SK-N-MC (cell line): ENCODE measurements around the gene SMIM10L2A.
"Not testable (repeated sequence)": the region's sequence is repeated elsewhere in the genome, so short reads cannot be mapped to it uniquely, and the experiment has no call there.

Experiments
- DNase-seq: peaks from one replicate; pipeline ENCODE4 v3.0.0-alpha.2; 2011; ENCODE audit warnings: low read depth, low spot score
- H3K27ac ChIP-seq: fragments of 200-600 bp; sonication (generic); 2 replicates; pipeline ENCODE4 v1.5.1; 2016; ENCODE audit warnings: mixed run types
- H3K36me3 ChIP-seq: fragments of 200-600 bp; sonication (generic); 2 replicates; pipeline ENCODE4 v1.6.1; 2017; ENCODE audit warnings: antibody characterized with exemption, low read length, mixed read lengths; ENCODE audit not compliant: insufficient read depth
- H3K4me3 ChIP-seq: fragments of 200-600 bp; sonication (generic); 2 replicates; pipeline ENCODE4 v1.5.1; 2016
- H3K9ac ChIP-seq: fragments of 200-600 bp; sonication (generic); 2 replicates; pipeline ENCODE4 v1.8.0; 2017; ENCODE audit warnings: mixed run types, mixed read lengths; ENCODE audit not compliant: insufficient read length
- H3K9me3 ChIP-seq: fragments of 200-600 bp; sonication (generic); 2 replicates; pipeline ENCODE4 v1.6.1; 2017; ENCODE audit warnings: low read depth, mild to moderate bottlenecking, antibody characterized with exemption, low read length, moderate library complexity, mixed read lengths
- EZH2 ChIP-seq: fragments of 200-600 bp; sonication (generic); IDR thresholded peaks from one replicate; pipeline ENCODE4 v1.6.1; 2017; ENCODE audit warnings: antibody characterized with exemption
- FOXP2 ChIP-seq: optimal IDR thresholded peaks from 2 replicates; pipeline ENCODE3; 2011; ENCODE audit warnings: mild to moderate bottlenecking, moderate library complexity; ENCODE audit not compliant: insufficient read depth; ENCODE audit errors: extremely low read length, control extremely low read depth
- POLR2AphosphoS5 ChIP-seq: IDR thresholded peaks from 2 replicates; pipeline ENCODE4 v1.6.1; 2012; ENCODE audit warnings: mild to moderate bottlenecking, low read depth, low read length, borderline replicate concordance

Gene SMIM10L2A

DNA sequence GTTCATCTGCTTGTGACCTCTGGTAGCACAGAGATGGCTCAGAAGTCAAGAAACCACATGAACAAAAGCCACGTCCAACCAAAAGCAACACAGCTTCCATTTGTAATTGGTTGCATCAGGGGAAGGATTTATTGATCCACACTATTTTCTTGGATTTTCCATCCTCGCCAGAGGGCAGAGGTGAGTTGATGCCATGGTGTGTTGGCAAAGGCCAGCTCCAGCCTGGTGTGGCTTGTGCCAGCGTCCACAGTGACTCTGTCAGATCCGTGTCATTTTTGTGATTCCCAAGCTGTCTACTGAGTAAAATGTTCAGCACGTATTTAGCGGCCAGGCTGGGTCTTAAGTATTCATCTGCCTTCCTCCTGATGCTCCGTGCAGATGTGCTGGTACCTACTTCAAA is 30.0 kb upstream of the SMIM10L2A start:
- Histone ChIP-seq H3K27ac (no peak overlapping the region), H3K4me3 (no peak overlapping the region), H3K9ac (no peak overlapping the region), H3K36me3 (no peaks in the 10 kb centered on the region), H3K9me3 (no peaks in the 10 kb centered on the region)
- no peak for TF ChIP-seq FOXP2
- DNase-seq = no peak

DNA sequence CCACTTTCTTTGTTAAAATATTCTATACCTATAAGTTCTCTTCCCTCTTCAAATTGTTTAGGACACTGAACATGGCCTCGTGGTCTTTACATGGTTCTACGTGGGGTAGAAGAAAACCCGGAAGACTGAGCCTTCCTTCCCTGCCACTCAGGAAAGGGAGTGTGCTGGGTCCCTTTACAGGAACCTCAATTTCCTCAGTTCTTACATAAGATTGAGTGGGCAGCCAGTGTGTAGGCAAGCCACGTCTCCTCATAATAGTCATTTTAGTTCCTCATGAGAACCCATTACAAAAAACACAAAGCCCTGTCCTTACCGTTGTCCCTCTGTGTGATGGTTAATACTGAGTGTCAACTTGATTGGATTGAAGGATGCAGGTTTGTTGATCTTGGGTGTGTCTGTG is 28.7 kb upstream of the SMIM10L2A start:
- no peak for TF ChIP-seq EZH2
- no peak for TF ChIP-seq POLR2AphosphoS5
- TF ChIP-seq FOXP2 = no peak
- Histone ChIP-seq H3K4me3 (no peak overlapping the region), H3K36me3 (no peaks in the 10 kb centered on the region), H3K9me3 (no peaks in the 10 kb centered on the region), H3K9ac (no peak overlapping the region), H3K27ac (no peak overlapping the region)
- no peak for DNase-seq

DNA sequence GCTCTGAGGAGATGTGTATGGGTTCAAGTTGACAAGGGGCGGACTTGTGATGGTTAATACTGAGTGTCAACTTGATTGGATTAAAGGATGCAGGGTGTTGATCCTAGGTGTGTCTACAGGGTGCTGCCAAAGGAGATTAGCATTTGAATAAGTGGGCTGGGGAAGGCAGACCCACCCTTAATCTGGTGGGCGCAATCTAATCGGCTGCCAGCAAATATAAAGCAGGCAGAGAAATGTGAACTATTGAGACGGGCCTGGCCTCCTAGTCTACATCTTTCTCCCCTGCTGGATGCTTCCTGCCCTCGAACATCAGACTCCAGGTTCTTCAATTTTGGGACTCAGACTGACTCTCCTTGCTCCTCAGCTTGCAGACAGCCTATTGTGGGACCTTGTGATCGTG is 26.7 kb upstream of the SMIM10L2A start:
- DNase-seq = no peak
- no peaks in the 10 kb centered on the region for H3K9me3 ChIP-seq
- H3K36me3 ChIP-seq = no peaks in the 10 kb centered on the region
- no peak overlapping the region for H3K9ac ChIP-seq
- no peak for TF ChIP-seq EZH2
- no peak for TF ChIP-seq POLR2AphosphoS5
- TF ChIP-seq FOXP2 = no peak
- no peak overlapping the region for H3K4me3 ChIP-seq
- H3K27ac ChIP-seq = no peak overlapping the region

DNA sequence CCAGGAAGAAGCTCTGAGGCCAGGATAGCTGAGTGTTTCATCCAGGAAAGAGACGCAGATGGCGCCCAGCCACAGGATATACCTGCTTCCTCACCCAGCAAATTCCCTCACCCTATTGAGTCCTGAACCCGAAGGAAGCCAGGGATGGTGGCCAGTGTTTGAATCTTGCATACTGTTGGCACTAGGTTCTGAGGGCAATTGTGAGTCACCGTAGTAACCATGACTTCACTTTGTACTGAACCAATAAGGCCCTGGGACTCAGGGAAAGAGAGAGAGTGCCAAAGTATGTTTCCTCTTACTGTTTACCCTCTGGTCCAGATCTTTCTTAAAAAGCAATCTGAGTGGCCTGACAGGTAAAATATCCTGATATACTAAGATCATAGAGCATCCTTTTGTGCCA is 25.6 kb upstream of the SMIM10L2A start:
- Histone ChIP-seq H3K4me3 (no peak overlapping the region), H3K9me3 (no peaks in the 10 kb centered on the region), H3K9ac (no peak overlapping the region), H3K36me3 (no peaks in the 10 kb centered on the region), H3K27ac (no peak overlapping the region)
- no peak for DNase-seq
- TF ChIP-seq FOXP2 = no peak
- no peak for TF ChIP-seq POLR2AphosphoS5
- no peak for TF ChIP-seq EZH2

DNA sequence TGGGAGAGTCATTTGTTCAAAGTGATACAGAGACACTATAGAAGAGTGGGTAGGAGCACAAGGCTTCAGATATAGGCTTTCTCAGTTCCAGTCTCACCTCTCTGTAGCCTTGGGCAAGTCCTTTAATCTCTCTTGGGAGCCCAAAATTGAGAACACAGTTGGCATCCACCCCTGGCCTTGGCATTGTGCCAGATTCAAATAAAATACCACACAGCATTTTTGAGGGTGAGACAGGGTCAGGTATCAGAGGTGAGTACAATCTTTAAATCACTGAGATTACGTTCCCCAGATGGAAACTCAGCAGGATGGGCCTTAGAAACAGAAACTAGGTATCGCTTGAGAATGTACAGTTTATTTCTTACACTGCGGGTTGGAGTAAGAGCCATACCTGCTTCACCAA is 25.2 kb upstream of the SMIM10L2A start:
- Histone ChIP-seq H3K4me3 (no peak overlapping the region), H3K27ac (no peak overlapping the region), H3K9ac (no peak overlapping the region), H3K9me3 (no peaks in the 10 kb centered on the region), H3K36me3 (no peaks in the 10 kb centered on the region)
- no peak for TF ChIP-seq EZH2
- no peak for DNase-seq

DNA sequence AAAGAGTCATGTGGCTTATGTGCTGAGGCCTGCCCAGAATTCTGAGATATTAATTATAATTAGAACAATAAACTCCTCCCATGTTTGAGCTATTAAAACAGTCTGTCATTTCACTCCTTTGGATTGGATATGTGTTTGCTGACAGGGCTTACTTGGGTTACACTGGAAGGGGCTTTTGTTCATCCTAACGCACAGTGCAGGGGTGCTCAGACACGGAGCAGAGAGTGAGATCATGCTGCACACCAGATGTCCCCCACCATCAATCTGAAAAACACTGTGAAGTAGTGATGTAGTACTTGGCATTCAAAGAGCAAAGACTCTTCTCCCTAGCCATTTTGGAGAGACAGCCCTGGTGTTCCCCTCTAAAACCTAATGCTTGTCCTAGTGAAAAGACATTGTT is 24.1 kb upstream of the SMIM10L2A start:
- H3K27ac ChIP-seq = no peak overlapping the region
- no peak overlapping the region for H3K4me3 ChIP-seq
- no peaks in the 10 kb centered on the region for H3K9me3 ChIP-seq
- no peak for TF ChIP-seq POLR2AphosphoS5
- no peak for TF ChIP-seq EZH2
- TF ChIP-seq FOXP2 = no peak
- H3K9ac ChIP-seq = no peak overlapping the region
- H3K36me3 ChIP-seq = no peaks in the 10 kb centered on the region
- DNase-seq = no peak

DNA sequence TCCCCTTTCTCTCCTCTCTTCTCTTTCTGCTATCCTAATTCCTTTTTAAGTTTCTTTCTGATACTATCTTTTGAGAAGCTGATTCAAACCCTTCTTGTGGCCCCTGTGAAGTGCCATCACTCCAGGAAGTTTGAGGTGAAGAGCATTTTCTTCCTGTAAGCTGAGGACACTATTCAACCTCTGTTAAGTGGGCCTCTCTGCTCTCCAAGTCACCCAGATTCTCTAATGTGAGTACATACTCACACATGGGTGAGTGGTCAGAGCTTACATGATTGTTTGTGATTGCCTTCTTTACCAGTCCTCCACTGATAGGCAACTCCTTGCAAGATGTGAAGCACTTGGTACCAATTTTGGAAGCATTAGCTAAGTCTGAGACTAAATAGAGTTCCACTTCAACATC is 18.4 kb upstream of the SMIM10L2A start:
- Histone ChIP-seq H3K4me3 (no peak overlapping the region), H3K9me3 (no peaks in the 10 kb centered on the region), H3K36me3 (no peaks in the 10 kb centered on the region), H3K27ac (no peak overlapping the region), H3K9ac (no peak overlapping the region)
- TF ChIP-seq POLR2AphosphoS5 = no peak
- no peak for TF ChIP-seq FOXP2
- TF ChIP-seq EZH2 = no peak
- DNase-seq = no peak

DNA sequence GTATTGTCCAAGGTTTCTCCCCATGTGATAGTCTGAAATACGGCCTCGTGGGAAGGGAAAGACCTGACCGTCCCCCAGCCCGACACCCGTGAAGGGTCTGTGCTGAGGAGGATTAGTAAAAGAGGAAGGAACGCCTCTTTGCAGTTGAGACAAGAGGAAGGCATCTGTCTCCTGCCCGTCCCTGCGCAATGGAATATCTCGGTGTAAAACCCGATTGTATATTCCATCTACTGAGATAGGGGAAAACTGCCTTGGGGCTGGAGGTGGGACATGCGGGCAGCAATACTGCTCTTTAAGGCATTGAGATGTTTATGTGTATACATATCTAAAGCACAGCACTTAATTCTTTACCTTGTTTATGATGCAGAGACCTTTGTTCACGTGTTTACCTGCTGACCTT is 15.3 kb upstream of the SMIM10L2A start:
- not testable (repeated sequence) for H3K9ac ChIP-seq, H3K4me3 ChIP-seq, H3K9me3 ChIP-seq, DNase-seq, H3K27ac ChIP-seq, H3K36me3 ChIP-seq

DNA sequence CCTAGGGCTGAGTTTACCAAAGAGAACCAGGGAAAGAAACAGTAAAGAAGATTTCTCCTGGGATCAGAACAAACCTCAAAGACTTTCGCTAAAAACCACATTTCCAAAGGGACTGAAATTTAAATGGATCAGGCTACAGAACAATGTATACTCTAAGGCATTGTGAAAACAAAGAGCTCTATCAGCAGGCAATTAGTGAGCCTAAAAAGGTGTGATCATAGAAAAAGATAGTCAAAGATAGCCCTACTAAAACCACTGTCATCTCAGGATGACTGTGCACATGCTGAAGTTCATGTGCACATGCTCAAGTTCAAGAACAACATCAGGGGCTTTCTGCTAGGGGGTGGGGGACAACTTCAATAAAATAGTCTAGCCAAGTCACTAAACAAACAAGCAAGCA is 12.9 kb upstream of the SMIM10L2A start:
- Histone ChIP-seq H3K36me3 (no peaks in the 10 kb centered on the region), H3K9me3 (no peaks in the 10 kb centered on the region), H3K9ac (no peak overlapping the region), H3K27ac (no peak overlapping the region), H3K4me3 (no peak overlapping the region)
- no peak for DNase-seq
- TF ChIP-seq EZH2 (no peak), FOXP2 (no peak), POLR2AphosphoS5 (no peak)

DNA sequence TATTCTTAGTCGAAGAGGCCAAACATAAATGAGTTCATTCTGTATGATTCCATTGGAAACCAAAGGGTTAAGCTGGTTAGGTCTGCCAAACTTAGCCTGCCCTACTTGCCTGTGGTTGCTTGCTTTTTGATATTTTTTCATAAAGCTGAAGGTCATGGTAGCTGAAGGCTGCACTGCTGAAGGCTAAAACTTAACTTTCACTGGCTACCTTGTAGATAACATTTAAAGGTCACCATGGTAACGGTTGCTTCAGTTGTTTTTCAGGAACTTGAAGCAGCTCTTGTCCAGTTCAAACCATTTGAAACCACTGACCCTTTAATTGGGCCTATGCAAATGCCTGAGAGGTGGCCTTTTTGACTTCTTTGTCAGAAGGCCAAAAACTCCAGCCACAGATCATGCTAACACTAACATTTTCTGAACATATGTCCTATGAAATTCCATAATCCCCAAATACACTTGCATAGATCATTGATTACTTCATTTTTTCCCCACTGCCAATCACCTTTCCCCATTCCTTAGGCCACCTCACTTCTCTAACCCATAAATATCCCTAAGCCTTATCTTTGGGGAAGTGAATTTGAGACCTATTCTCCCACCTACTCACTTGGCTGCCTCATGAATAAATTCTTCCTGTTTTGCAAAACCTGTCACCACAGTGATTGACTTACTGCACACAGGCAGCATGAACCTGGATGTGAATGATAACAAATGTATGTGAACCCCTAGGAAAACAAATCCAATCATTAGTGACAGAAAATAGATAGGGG is 10.7 kb upstream of the SMIM10L2A start:
- Histone ChIP-seq H3K4me3 (no peak overlapping the region), H3K9ac (no peak overlapping the region), H3K9me3 (no peaks in the 10 kb centered on the region), H3K36me3 (no peaks in the 10 kb centered on the region), H3K27ac (no peak overlapping the region)
- TF ChIP-seq EZH2 = no peak
- DNase-seq = no peak
